Cardiac muscle cell (in vitro differentiated cells and primary cell): Measurements from ENCODE around the gene SPTY2D1. TPM values are rescaled to one million over a fixed set of nuclear protein-coding genes. Genes with fewer than 3 reads are reported as not detected.
"Not testable (repeated sequence)": the region's sequence is repeated elsewhere in the genome, so short reads cannot be mapped to it uniquely, and the experiment has no call there.

ENCODE experiments used
- DNase-seq, 2 donors: peaks; one replicate each; pipeline versions ENCODE4 v3.0.0 to v3.0.0-alpha.2; 2010 to 2017; ENCODE audit warnings: low read depth in 1 of 2, low spot score in 1 of 2
- H3K27ac ChIP-seq: fragments of 200-600 bp; sonication (generic); 2 replicates; pipeline ENCODE4 v1.5.1; 2016
- H3K27me3 ChIP-seq: fragments of 200-600 bp; sonication (generic); 2 replicates; pipeline ENCODE4 v1.6.0; 2016; ENCODE audit warnings: control low read depth
- H3K36me3 ChIP-seq: fragments of 200-600 bp; sonication (generic); 2 replicates; pipeline ENCODE4 v1.5.1; 2016; ENCODE audit warnings: control low read depth
- H3K4me1 ChIP-seq: fragments of 200-600 bp; sonication (generic); 2 replicates; pipeline ENCODE4 v1.8.1; 2017; ENCODE audit warnings: low read depth, mild to moderate bottlenecking, mixed run types
- H3K4me3 ChIP-seq: fragments of 200-600 bp; sonication (generic); 2 replicates; pipeline ENCODE4 v1.5.1; 2016; ENCODE audit warnings: mild to moderate bottlenecking
- H3K9me3 ChIP-seq: fragments of 200-600 bp; sonication (generic); 2 replicates; pipeline ENCODE4 v1.5.1; 2017; ENCODE audit warnings: low read depth, mild to moderate bottlenecking, control low read depth
- polyA plus RNA-seq: library from polyadenylated mRNA; unstranded; fragments of >200 nt; fragmentation: Nextera tagmentation; extraction: Ambion mirVana; gene quantifications from 2 replicates; pipeline ENCODE4 v1.2.1, GENCODE V29; 2016
- total RNA-seq: library from RNA; depleted of rRNA; stranded (reverse); fragments of >200 nt; gene quantifications from 2 replicates; pipeline ENCODE4 v1.2.3, GENCODE V29; 2016
- TF ChIP-seq, protein P1 (sequence below): IDR thresholded peaks from 2 replicates; pipeline ENCODE4 v1.5.1; 2012; ENCODE audit warnings: low read depth, mild to moderate bottlenecking, low read length

The SPTY2D1 gene
- total and polyA plus RNA-seq, 2 experiments from 2014 or later, result 6.6 to 14.3 TPM

DNA sequence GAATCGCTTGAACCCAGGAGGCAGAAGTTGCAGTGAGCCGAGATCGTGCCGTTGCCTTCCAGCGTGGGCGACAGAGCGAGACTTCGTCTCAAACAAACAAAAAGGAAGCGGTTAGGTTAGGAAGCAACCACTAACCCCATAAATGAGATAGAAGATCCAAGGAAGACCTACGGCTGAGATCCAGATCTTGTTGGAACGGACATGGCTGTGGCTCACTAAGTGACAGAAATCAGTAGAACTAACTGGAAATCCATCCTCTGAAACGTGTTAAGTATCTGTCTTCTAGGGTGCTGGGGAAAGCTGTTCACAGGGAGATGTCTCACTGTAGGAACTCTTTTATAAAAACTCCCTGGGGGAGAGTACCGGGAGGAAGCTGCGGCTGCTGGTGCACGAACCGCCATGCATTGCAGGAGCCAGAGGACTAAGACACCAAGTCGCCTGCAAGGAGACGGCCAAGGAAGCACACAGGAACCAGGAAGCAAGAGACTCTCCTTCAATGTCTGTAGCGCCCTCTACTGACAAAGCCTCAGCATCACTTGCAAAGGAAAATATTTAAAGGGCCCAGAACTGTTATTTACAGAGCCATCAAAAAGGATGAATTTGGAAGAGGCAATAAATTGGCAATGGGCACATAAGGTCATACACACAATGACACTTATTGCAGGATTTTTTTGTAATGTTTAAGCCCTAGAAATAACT, 16.9 kb upstream of the SPTY2D1 start:
- Histone ChIP-seq H3K4me1 (no peaks in the 10 kb centered on the region), H3K27me3 (no peaks in the 10 kb centered on the region), H3K36me3 (no peaks in the 10 kb centered on the region), H3K9me3 (no peaks in the 10 kb centered on the region), H3K4me3 (no peak overlapping the region), H3K27ac (no peak overlapping the region)
- DNase-seq, result peak in 1 of 2 donors; percentile 78
- TF ChIP-seq, protein P1, sequence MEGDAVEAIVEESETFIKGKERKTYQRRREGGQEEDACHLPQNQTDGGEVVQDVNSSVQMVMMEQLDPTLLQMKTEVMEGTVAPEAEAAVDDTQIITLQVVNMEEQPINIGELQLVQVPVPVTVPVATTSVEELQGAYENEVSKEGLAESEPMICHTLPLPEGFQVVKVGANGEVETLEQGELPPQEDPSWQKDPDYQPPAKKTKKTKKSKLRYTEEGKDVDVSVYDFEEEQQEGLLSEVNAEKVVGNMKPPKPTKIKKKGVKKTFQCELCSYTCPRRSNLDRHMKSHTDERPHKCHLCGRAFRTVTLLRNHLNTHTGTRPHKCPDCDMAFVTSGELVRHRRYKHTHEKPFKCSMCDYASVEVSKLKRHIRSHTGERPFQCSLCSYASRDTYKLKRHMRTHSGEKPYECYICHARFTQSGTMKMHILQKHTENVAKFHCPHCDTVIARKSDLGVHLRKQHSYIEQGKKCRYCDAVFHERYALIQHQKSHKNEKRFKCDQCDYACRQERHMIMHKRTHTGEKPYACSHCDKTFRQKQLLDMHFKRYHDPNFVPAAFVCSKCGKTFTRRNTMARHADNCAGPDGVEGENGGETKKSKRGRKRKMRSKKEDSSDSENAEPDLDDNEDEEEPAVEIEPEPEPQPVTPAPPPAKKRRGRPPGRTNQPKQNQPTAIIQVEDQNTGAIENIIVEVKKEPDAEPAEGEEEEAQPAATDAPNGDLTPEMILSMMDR, result peak; percentile 67

DNA sequence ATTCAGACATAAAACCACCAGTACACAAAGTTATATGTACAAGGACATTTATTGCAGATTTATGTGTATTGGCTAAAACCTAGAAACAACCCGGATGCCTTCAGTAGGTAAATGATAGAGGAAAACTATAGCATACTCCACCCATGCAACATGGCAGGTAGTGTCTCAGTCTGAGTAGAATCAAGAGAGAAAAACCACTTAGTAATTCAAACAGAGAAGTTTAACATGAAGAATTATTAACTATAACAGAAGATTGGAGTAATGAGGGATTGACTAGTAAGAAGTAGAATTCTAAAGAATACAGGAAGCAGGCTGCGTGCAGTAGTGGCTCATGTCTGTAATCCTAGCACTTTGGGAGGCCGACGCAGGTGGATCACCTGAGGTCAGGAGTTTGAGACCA, 16.2 kb upstream of the SPTY2D1 start:
- no peaks in the 10 kb centered on the region for H3K4me1 ChIP-seq
- TF ChIP-seq, protein P1, result no peak
- no peak for DNase-seq
- H3K36me3 ChIP-seq, result no peaks in the 10 kb centered on the region
- no peaks in the 10 kb centered on the region for H3K27me3 ChIP-seq
- no peaks in the 10 kb centered on the region for H3K9me3 ChIP-seq
- no peak overlapping the region for H3K4me3 ChIP-seq
- H3K27ac ChIP-seq, result no peak overlapping the region

- not testable (repeated sequence) for H3K27me3 ChIP-seq, H3K4me3 ChIP-seq, DNase-seq, H3K36me3 ChIP-seq, H3K4me1 ChIP-seq, H3K27ac ChIP-seq, H3K9me3 ChIP-seq
Measured at GRCh38 chr11:18643034-18643433, 8.9 kb upstream of the SPTY2D1 start.

GRCh38 chr11:18641677-18642076, 7.5 kb upstream of the SPTY2D1 start:
- no peak for DNase-seq
- Histone ChIP-seq H3K27me3 (no peaks in the 10 kb centered on the region), H3K4me3 (no peak overlapping the region), H3K9me3 (no peaks in the 10 kb centered on the region), H3K4me1 (no peaks in the 10 kb centered on the region), H3K36me3 (no peaks in the 10 kb centered on the region), H3K27ac (no peak overlapping the region)
- TF ChIP-seq, protein P1, result no peak

DNA sequence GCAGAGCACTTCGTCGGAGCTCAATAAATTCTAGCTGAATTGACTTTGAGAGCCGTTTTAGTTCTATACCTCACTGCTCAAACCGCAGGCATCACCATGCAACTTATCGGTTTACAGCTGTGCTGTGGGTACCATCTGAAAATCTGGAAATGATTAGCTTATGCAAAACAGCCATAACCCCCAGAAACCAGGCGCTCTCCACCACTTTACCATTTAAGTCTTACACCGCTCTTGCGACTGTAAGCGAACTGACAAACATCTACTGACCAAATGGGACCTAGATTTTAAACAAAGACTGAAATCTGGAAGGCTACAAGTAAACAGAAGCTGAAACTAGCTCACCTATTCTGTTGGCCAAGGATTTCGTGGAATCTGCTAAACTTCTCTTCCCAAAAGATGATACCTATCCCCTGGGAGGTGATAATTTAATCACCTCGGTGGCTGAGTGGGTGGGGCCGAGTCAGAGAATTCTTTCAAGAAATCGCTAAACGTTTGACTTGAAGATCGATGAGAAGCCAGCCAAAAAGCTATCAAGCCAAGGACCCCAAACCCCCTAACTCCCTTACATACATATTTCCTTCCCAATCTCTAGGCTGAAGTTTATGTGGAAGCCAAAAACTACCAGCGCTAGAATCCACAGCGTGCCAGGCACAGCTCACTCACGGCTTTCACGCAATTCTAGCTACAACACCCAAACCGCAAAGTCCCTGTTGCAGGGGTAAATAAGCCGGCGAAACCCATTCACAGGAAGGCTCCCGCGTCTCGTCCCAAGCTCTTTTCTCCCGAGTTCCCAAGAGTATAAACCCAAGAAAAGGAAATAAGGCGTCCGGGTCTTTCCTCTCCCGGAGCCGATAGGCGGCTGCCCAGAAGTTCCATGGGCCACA, 644 bp downstream of the SPTY2D1 start:
- TF ChIP-seq, protein P1, result no peak
- H3K27me3 ChIP-seq, result peaks cover 4% of the 10 kb centered on the region
- H3K36me3 ChIP-seq, result no peaks in the 10 kb centered on the region
- peak in 1 of 2 donors; percentile 13 for DNase-seq
- H3K27ac ChIP-seq, result peak overlapping the region; percentile 86
- H3K9me3 ChIP-seq, result no peaks in the 10 kb centered on the region
- H3K4me1 ChIP-seq, result peaks cover 7% of the 10 kb centered on the region
- peak overlapping the region; percentile 91 for H3K4me3 ChIP-seq

DNA sequence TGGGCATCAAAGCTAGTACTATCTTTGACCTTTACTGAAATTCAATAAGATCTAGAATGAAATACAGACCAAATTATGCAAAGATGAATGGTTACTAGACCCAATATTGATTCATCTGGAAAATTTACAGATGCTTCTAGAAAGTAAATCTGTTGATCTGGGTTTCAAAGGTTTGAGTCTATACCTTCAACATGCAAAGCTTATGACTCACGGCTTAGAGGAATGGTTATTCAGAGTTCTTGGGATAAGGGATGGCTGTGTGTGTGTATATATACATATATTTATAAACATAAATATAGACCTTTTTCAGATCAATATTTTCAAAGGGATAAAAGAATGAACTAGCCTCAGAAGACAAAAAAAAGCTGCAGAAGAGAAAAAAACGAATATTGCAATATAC, 1.3 kb downstream of the SPTY2D1 start:
- TF ChIP-seq, protein P1, result no peak
- Histone ChIP-seq H3K4me3 (peak overlapping the region; percentile 91), H3K27ac (no peak overlapping the region), H3K4me1 (peaks cover 7% of the 10 kb centered on the region), H3K36me3 (no peaks in the 10 kb centered on the region), H3K9me3 (no peaks in the 10 kb centered on the region), H3K27me3 (peaks cover 4% of the 10 kb centered on the region)
- DNase-seq, result no peak
